Ascending aorta (tissue), 2 donors: ENCODE results near the gene CHCHD6. TPM values are rescaled to one million over a fixed set of nuclear protein-coding genes. Genes with fewer than 3 reads are reported as not detected.
A peak's percentile ranks its signal among the peaks of the same experiment; 100 is the strongest.

Experiments
- DNase-seq, 2 donors: peaks; one replicate each; pipeline ENCODE4 v3.0.0-alpha.2; 2019; ENCODE audit warnings: low spot score in 2 of 2
- H3K27ac ChIP-seq, 2 donors: fragments of 200-600 bp; sonication (generic); one replicate each; pipeline ENCODE4 v1.5.1; 2016 to 2017; ENCODE audit warnings: mild to moderate bottlenecking in 1 of 2
- H3K27me3 ChIP-seq: fragments of 200-600 bp; sonication (generic); one replicate; pipeline ENCODE4 v1.5.1; 2017
- H3K36me3 ChIP-seq, 2 donors: fragments of 200-600 bp; sonication (generic); one replicate each; pipeline ENCODE4 v1.5.1; 2016
- H3K4me1 ChIP-seq, 2 donors: fragments of 200-600 bp; sonication (generic); one replicate each; pipeline ENCODE4 v1.5.1; 2016 to 2017; ENCODE audit warnings: mild to moderate bottlenecking in 1 of 2
- H3K4me3 ChIP-seq, 2 donors: fragments of 200-600 bp; sonication (generic); one replicate each; pipeline ENCODE4 v1.5.1; 2016 to 2017; ENCODE audit warnings: mild to moderate bottlenecking in 1 of 2
- H3K9me3 ChIP-seq, 2 donors: fragments of 200-600 bp; sonication (generic); one replicate each; pipeline ENCODE4 v1.5.1; 2016
- intact Hi-C: fragments of 100-400 bp; cut with DNase I; formaldehyde crosslinking; loops from one replicate; pipeline ENCODE4 v1.15.1; 2023
- total RNA-seq: library from RNA; depleted of rRNA; stranded (reverse); fragments of >200 nt; gene quantifications from one replicate; pipeline ENCODE4 v1.1.0, GENCODE V29; 2016
- TF ChIP-seq, protein P1 (sequence below), 3 experiments: fragments of 200-600 bp in 2 of 3; fragments of 450-650 bp in 1 of 3; sonication (generic) in 2 of 3; IDR thresholded peaks; one replicate each; pipeline ENCODE4 v1.5.1; 2016 to 2019; ENCODE audit warnings: antibody characterized with exemption in 3 of 3, mild to moderate bottlenecking in 1 of 3, moderate library complexity in 1 of 3

Gene CHCHD6
- total RNA-seq, 1 donor from 2014 or later, result 1.2 TPM

DNA sequence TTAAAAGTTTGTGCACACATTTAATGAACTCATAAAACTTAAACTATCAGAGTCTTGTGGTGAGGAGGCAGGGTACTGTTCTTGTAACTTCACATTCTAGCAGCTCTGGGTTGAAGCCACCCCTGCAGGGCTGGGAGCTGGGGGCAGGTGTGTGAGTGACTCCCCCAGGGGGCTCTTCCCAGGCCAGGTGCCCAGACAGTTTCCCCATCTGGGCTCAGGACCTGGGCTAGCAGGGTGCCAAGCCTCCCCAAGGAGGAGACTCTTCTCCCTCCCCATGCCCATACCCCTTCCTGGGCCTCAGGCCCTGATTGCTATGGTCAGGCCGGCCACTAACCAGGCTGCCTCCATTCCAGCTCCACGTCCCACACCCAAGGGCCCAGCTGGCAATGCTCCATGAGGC, 22.0 kb upstream of the CHCHD6 start:
- TF ChIP-seq, protein P1, sequence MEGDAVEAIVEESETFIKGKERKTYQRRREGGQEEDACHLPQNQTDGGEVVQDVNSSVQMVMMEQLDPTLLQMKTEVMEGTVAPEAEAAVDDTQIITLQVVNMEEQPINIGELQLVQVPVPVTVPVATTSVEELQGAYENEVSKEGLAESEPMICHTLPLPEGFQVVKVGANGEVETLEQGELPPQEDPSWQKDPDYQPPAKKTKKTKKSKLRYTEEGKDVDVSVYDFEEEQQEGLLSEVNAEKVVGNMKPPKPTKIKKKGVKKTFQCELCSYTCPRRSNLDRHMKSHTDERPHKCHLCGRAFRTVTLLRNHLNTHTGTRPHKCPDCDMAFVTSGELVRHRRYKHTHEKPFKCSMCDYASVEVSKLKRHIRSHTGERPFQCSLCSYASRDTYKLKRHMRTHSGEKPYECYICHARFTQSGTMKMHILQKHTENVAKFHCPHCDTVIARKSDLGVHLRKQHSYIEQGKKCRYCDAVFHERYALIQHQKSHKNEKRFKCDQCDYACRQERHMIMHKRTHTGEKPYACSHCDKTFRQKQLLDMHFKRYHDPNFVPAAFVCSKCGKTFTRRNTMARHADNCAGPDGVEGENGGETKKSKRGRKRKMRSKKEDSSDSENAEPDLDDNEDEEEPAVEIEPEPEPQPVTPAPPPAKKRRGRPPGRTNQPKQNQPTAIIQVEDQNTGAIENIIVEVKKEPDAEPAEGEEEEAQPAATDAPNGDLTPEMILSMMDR (IDR thresholded peaks at IDR 0.05), result no peak
- Histone ChIP-seq H3K36me3 (no peaks in the 10 kb centered on the region), H3K27me3 (no peaks in the 10 kb centered on the region), H3K9me3 (no peaks in the 10 kb centered on the region), H3K27ac (no peak overlapping the region), H3K4me1 (peaks cover 14 to 35% of the 10 kb centered on the region in 2 donors), H3K4me3 (no peak overlapping the region)
- intact Hi-C loops, result no loop called here
- DNase-seq, result no peak

GRCh38 chr3:126683069-126683468, 21.0 kb upstream of the CHCHD6 start:
- DNase-seq, result no peak
- H3K27me3 ChIP-seq, result no peaks in the 10 kb centered on the region
- H3K36me3 ChIP-seq, result no peaks in the 10 kb centered on the region
- intact Hi-C loops, result no loop called here
- TF ChIP-seq, protein P1 (IDR thresholded peaks at IDR 0.05), result no peak
- peak overlapping the region; percentile 32 to 43 for H3K27ac ChIP-seq
- no peak overlapping the region for H3K4me3 ChIP-seq
- peaks cover 14 to 35% of the 10 kb centered on the region in 2 donors for H3K4me1 ChIP-seq
- H3K9me3 ChIP-seq, result no peaks in the 10 kb centered on the region

- H3K27me3 ChIP-seq, result no peaks in the 10 kb centered on the region
- DNase-seq, result no peak
- peak overlapping the region; percentile 78 to 79 for H3K27ac ChIP-seq
- intact Hi-C loops, result no loop called here
- no peaks in the 10 kb centered on the region for H3K9me3 ChIP-seq
- peaks cover 14 to 30% of the 10 kb centered on the region in 2 donors for H3K4me1 ChIP-seq
- no peak overlapping the region for H3K4me3 ChIP-seq
- no peaks in the 10 kb centered on the region for H3K36me3 ChIP-seq
- TF ChIP-seq, protein P1 (IDR thresholded peaks at IDR 0.05), result no peak
These were observed 19.8 kb upstream of the CHCHD6 start for GRCh38 chr3:126684218-126684751.

- intact Hi-C loops, result no loop called here
- H3K4me3 ChIP-seq, result peak overlapping the region in 1 of 2 donors; percentile 9
- no peaks in the 10 kb centered on the region for H3K27me3 ChIP-seq
- H3K9me3 ChIP-seq, result no peaks in the 10 kb centered on the region
- TF ChIP-seq, protein P1 (IDR thresholded peaks at IDR 0.05), result no peak
- peak overlapping the region; percentile 78 to 79 for H3K27ac ChIP-seq
- DNase-seq, result no peak
- H3K4me1 ChIP-seq, result peaks cover 14 to 27% of the 10 kb centered on the region in 2 donors
- no peaks in the 10 kb centered on the region for H3K36me3 ChIP-seq
These were observed 19.0 kb upstream of the CHCHD6 start for GRCh38 chr3:126685021-126685420.

DNA sequence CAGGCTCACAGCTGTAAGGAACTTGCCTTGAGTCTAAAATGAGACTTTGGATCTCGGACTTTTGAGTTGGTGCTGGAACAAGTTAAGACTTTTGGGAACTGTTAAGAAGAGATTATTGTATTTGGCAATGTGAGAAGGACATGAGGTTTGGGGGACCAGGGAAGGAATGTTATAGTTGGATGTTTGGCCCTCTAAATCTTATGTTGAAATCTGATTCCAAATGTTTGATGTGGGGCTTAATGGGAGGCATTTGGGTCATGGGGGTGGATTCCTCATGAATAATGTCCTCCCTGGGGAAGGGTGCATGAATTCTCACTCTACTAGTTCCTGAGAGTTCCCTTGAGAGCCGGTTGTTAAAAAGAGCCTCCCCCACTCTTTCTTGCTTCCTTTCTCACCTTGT, 18.5 kb upstream of the CHCHD6 start:
- H3K36me3 ChIP-seq, result no peaks in the 10 kb centered on the region
- no peak for DNase-seq
- H3K27ac ChIP-seq, result peak overlapping the region; percentile 78 to 79
- no peaks in the 10 kb centered on the region for H3K9me3 ChIP-seq
- TF ChIP-seq, protein P1 (IDR thresholded peaks at IDR 0.05), result no peak
- intact Hi-C loops, result no loop called here
- H3K4me3 ChIP-seq, result peak overlapping the region in 1 of 2 donors; percentile 9
- peaks cover 14 to 27% of the 10 kb centered on the region in 2 donors for H3K4me1 ChIP-seq
- H3K27me3 ChIP-seq, result no peaks in the 10 kb centered on the region

GRCh38 chr3:126691765-126692164, 12.3 kb upstream of the CHCHD6 start:
- no peak overlapping the region for H3K27ac ChIP-seq
- no peaks in the 10 kb centered on the region for H3K27me3 ChIP-seq
- TF ChIP-seq, protein P1 (IDR thresholded peaks at IDR 0.05), result no peak
- H3K4me1 ChIP-seq, result peaks cover 0 to 3% of the 10 kb centered on the region in 2 donors
- no peaks in the 10 kb centered on the region for H3K9me3 ChIP-seq
- intact Hi-C loops, result no loop called here
- no peak for DNase-seq
- H3K4me3 ChIP-seq, result no peak overlapping the region
- H3K36me3 ChIP-seq, result no peaks in the 10 kb centered on the region
